GM19023 (cell line): Measurements from ENCODE around the gene PKP1.

Source experiments
- ATAC-seq: cut with Tn5 transposase; IDR thresholded peaks from one replicate; pipeline ENCODE4 v1.9.1; 2021; ENCODE audit warnings: mild to moderate bottlenecking, moderate library complexity; ENCODE audit not compliant: unreplicated experiment

The PKP1 gene

GRCh38 chr1:201304126-201304525, 20.8 kb downstream of the PKP1 start:
- no peak for ATAC-seq

- no peak for ATAC-seq
Measured at GRCh38 chr1:201305815-201306214, 22.5 kb downstream of the PKP1 start.

GRCh38 chr1:201307231-201307630, 23.9 kb downstream of the PKP1 start:
- no peak for ATAC-seq

GRCh38 chr1:201307760-201308499, 24.6 kb downstream of the PKP1 start:
- ATAC-seq = no peak

- no peak for ATAC-seq
Measured at GRCh38 chr1:201309416-201309815, 26.1 kb downstream of the PKP1 start.

GRCh38 chr1:201310251-201310985, 27.1 kb downstream of the PKP1 start:
- ATAC-seq = no peak

GRCh38 chr1:201310986-201311355, 27.7 kb downstream of the PKP1 start:
- ATAC-seq = no peak

- no peak for ATAC-seq
Measured at GRCh38 chr1:201311356-201312011, 28.2 kb downstream of the PKP1 start.

- ATAC-seq = no peak
Measured at GRCh38 chr1:201312298-201312697, 29.0 kb downstream of the PKP1 start.

GRCh38 chr1:201313086-201313485, 29.8 kb downstream of the PKP1 start:
- no peak for ATAC-seq

- ATAC-seq = no peak
Measured at GRCh38 chr1:201316556-201316955, 33.2 kb downstream of the PKP1 start.

- ATAC-seq = no peak
Measured at GRCh38 chr1:201317551-201317950, 34.2 kb downstream of the PKP1 start.

GRCh38 chr1:201318504-201319340, 35.4 kb downstream of the PKP1 start:
- ATAC-seq = no peak

- no peak for ATAC-seq
Measured at GRCh38 chr1:201319631-201320030, 36.3 kb downstream of the PKP1 start.

- ATAC-seq = no peak
Measured at GRCh38 chr1:201320168-201320788, 37.0 kb downstream of the PKP1 start.

- ATAC-seq = no peak
Measured at GRCh38 chr1:201321826-201322390, 38.6 kb downstream of the PKP1 start.

- no peak for ATAC-seq
Measured at GRCh38 chr1:201322653-201323510, 39.6 kb downstream of the PKP1 start.

- ATAC-seq = no peak
Measured at GRCh38 chr1:201324306-201324705, 41.0 kb downstream of the PKP1 start.
